ENCODE results near the gene SPATS2L.
A peak's percentile ranks its signal among the peaks of the same experiment; 100 is the strongest.

Gene SPATS2L

GRCh38 chr2:200376513-200377354 lies 70.2 kb downstream of the SPATS2L start:
- DNase-seq: no peak

- no peak for DNase-seq
These were observed 71.2 kb downstream of the SPATS2L start for GRCh38 chr2:200377355-200378336.

GRCh38 chr2:200378652-200379290 lies 72.3 kb downstream of the SPATS2L start:
- DNase-seq: peak in 1 of 51 donors; percentile 28

GRCh38 chr2:200379481-200380090 lies 73.1 kb downstream of the SPATS2L start:
- DNase-seq: peak in 1 of 51 donors; percentile 58

- peak in 16 of 51 donors; percentile 11 to 60 (median 23) for DNase-seq
These were observed 73.6 kb downstream of the SPATS2L start for GRCh38 chr2:200380091-200380561.

- DNase-seq: no peak
These were observed 74.5 kb downstream of the SPATS2L start for GRCh38 chr2:200380833-200381542.

GRCh38 chr2:200382874-200383273 lies 76.4 kb downstream of the SPATS2L start:
- peak in 1 of 51 donors; percentile 8 for DNase-seq

- DNase-seq: peak in 1 of 51 donors; percentile 30
These were observed 77.1 kb downstream of the SPATS2L start for GRCh38 chr2:200383380-200384110.

- no peak for DNase-seq
These were observed 78.7 kb downstream of the SPATS2L start for GRCh38 chr2:200385063-200385635.

GRCh38 chr2:200393191-200393590 lies 86.7 kb downstream of the SPATS2L start:
- no peak for DNase-seq

- no peak for DNase-seq
These were observed 87.6 kb downstream of the SPATS2L start for GRCh38 chr2:200394045-200394444.

- DNase-seq: peak in 1 of 51 donors; percentile 31
These were observed 90.3 kb downstream of the SPATS2L start for GRCh38 chr2:200396781-200397242.

GRCh38 chr2:200397785-200398184 lies 91.3 kb downstream of the SPATS2L start:
- DNase-seq: peak in 2 of 51 donors; percentile 12 to 21

- no peak for DNase-seq
These were observed 92.6 kb downstream of the SPATS2L start for GRCh38 chr2:200399046-200399445.

- DNase-seq: no peak
These were observed 93.1 kb downstream of the SPATS2L start for GRCh38 chr2:200399636-200400035.

GRCh38 chr2:200403814-200404213 lies 97.3 kb downstream of the SPATS2L start:
- no peak for DNase-seq

GRCh38 chr2:200404615-200405014 lies 98.1 kb downstream of the SPATS2L start:
- DNase-seq: no peak

GRCh38 chr2:200405599-200406298 lies 99.3 kb downstream of the SPATS2L start:
- peak in 1 of 51 donors; percentile 19 for DNase-seq
